Caco-2 (cell line): ENCODE results near the gene ATG9A. TPM values are rescaled to one million over a fixed set of nuclear protein-coding genes. Genes with fewer than 3 reads are reported as not detected.

Source experiments
- BruUV-seq: library from RNA; stranded (reverse); fragments of 400-500 nt; replicated peaks from 2 replicates; lab custom pipeline; 2021; lab: Mats Ljungman, UMichigan
- CTCF ChIA-PET: fragments of 300-600 bp; sonication (Branson Sonifier 250); formaldehyde crosslinking; loops from one replicate; lab custom pipeline; 2022; ENCODE audit warnings: antibody characterized with exemption; lab: Charles Lee
- POLR2A ChIA-PET: fragments of 300-600 bp; sonication (Branson Sonifier 250); formaldehyde crosslinking; loops from one replicate; lab custom pipeline; 2022; ENCODE audit warnings: antibody characterized with exemption; lab: Charles Lee
- DNase-seq, 2 experiments: peaks; one replicate each; pipeline versions ENCODE4 v3.0.0 to v3.0.0-alpha.2; 2020 to 2022
- H3K27me3 ChIP-seq: replicated peaks from 2 replicates; pipeline ENCODE4 v1.6.0; 2011; ENCODE audit warnings: low read length; ENCODE audit not compliant: control insufficient read depth, insufficient read depth
- H3K36me3 ChIP-seq: 2 replicates; pipeline ENCODE4 v1.5.1; 2011; ENCODE audit warnings: low read length; ENCODE audit not compliant: control insufficient read depth, insufficient read depth
- H3K4me1 ChIP-seq: fragments of 250-450 bp; sonication (Bioruptor Pico); 2 replicates; pipeline ENCODE4 v1.5.1; 2020; ENCODE audit warnings: mild to moderate bottlenecking
- H3K4me3 ChIP-seq: 2 replicates; pipeline ENCODE4 v1.5.1; 2011; ENCODE audit warnings: low read depth, mild to moderate bottlenecking, control low read depth, low read length
- H3K9me3 ChIP-seq: fragments of 250-450 bp; sonication (Bioruptor Pico); 2 replicates; pipeline ENCODE4 v1.5.1; 2020; ENCODE audit warnings: mild to moderate bottlenecking, moderate library complexity
- H3K27ac Mint-ChIP-seq: one replicate; pipeline ENCODE4 v1.8.0; 2022; ENCODE audit warnings: mixed read lengths; ENCODE audit not compliant: unreplicated experiment
- H3K27me3 Mint-ChIP-seq: one replicate; pipeline ENCODE4 v1.8.0; 2022; ENCODE audit warnings: mixed read lengths; ENCODE audit not compliant: insufficient read depth, unreplicated experiment
- H3K36me3 Mint-ChIP-seq: one replicate; pipeline ENCODE4 v1.8.0; 2022; ENCODE audit warnings: mild to moderate bottlenecking, mixed read lengths; ENCODE audit not compliant: insufficient read depth, unreplicated experiment
- H3K4me1 Mint-ChIP-seq: one replicate; pipeline ENCODE4 v1.8.0; 2022; ENCODE audit warnings: low read depth, mixed read lengths; ENCODE audit not compliant: unreplicated experiment
- H3K4me3 Mint-ChIP-seq: one replicate; pipeline ENCODE4 v1.8.0; 2022; ENCODE audit warnings: mild to moderate bottlenecking, moderate library complexity, mixed read lengths; ENCODE audit not compliant: unreplicated experiment
- H3K9me3 Mint-ChIP-seq: one replicate; pipeline ENCODE4 v1.8.0; 2022; ENCODE audit warnings: mixed read lengths; ENCODE audit not compliant: unreplicated experiment
- CTCF ChIP-seq, 2 experiments: fragments of 200-600 bp in 1 of 2; IDR thresholded peaks; 1 replicate in 1 of 2; 2 replicates in 1 of 2; pipeline versions ENCODE4 v1.5.1 to v1.8.0; 2011 to 2022; ENCODE audit warnings: antibody characterized with exemption in 1 of 2, control low read depth in 1 of 2, inconsistent platforms in 1 of 2, low read depth in 1 of 2, low read length in 1 of 2, mild to moderate bottlenecking in 1 of 2, moderate library complexity in 1 of 2; ENCODE audit not compliant: insufficient read depth in 1 of 2, severe bottlenecking in 1 of 2, unreplicated experiment in 1 of 2
- intact Hi-C: fragments of 100-400 bp; cut with micrococcal nuclease; formaldehyde crosslinking; loops from one replicate; pipeline ENCODE4 v1.10.0; 2022; ENCODE audit not compliant: unreplicated experiment
- total RNA-seq: library from RNA; stranded (reverse); gene quantifications from 2 replicates; pipeline ENCODE4 v1.2.3, GENCODE V29; 2022

Gene ATG9A
- total RNA-seq, 1 experiment from 2014 or later, result 62.9 TPM

- peak; percentile 81 to 89 for DNase-seq
- Mint-ChIP-seq H3K4me1 (peaks cover 27% of the 10 kb centered on the region), H3K27me3 (peaks cover 4% of the 10 kb centered on the region), H3K4me3 (peak within 1 kb of the TSS; percentile 62), H3K27ac (no peak within 1 kb of the TSS), H3K36me3 (peaks cover 8% of the 10 kb centered on the region), H3K9me3 (no peaks in the 10 kb centered on the region)
- Histone ChIP-seq H3K9me3 (no peaks in the 10 kb centered on the region), H3K4me1 (peaks cover 20% of the 10 kb centered on the region), H3K4me3 (peak within 1 kb of the TSS; percentile 48), H3K36me3 (no peaks in the 10 kb centered on the region; the same call in 1 of the 2 replicates), H3K27me3 (no peaks in the 10 kb centered on the region)
- no TSS peak for BruUV-seq
- ChIA-PET POLR2A (interaction anchor here (0.5 to 1.7 kb wide), 7 partner anchors 9 to 77 kb away, joined by 3 to 5 read pairs (median 4); partner anchors contain the start of genes ATG9A, CNPPD1, DNAJB2 and GLB1L), CTCF (interaction anchor here (0.6 to 3.3 kb wide), 6 partner anchors 9 to 47 kb away, joined by 3 to 22 read pairs (median 4); partner anchors contain the start of genes DNAJB2, GLB1L, STK16 and ZFAND2B)
- intact Hi-C loops, result loop anchor here (1.0 kb wide), 1 partner anchor 25 kb away; the partner anchor contains the start of gene DNAJB2
- no peak for TF ChIP-seq CTCF (IDR thresholded peaks at IDR 0.05; ENCODE audit: insufficient read depth in 1 of 2, low read depth in 1 of 2, low read length in 1 of 2, severe bottlenecking in 1 of 2, unreplicated experiment in 1 of 2)
These were observed 24.5 kb upstream of the ATG9A start, which contains the start of gene TUBA4A for GRCh38 chr2:219253753-219254589. TUBA4A (minus strand) TSS chr2:219253918; CDS start chr2:219253858, 60 bp downstream.

- TSS peak; percentile 58 for BruUV-seq
- ChIA-PET CTCF (interaction anchor here (0.5 to 3.3 kb wide), 5 partner anchors 21 to 135 kb away, joined by 4 to 22 read pairs (median 4); partner anchors contain the start of genes DNPEP and ZFAND2B), POLR2A (interaction anchor here (0.5 to 1.7 kb wide), 5 partner anchors 8 to 514 kb away, joined by 3 to 6 read pairs (median 3); partner anchors contain the start of genes ATG9A, CDK5R2, GLB1L and STK16)
- no peak for TF ChIP-seq CTCF (IDR thresholded peaks at IDR 0.05; ENCODE audit: insufficient read depth in 1 of 2, low read depth in 1 of 2, low read length in 1 of 2, severe bottlenecking in 1 of 2, unreplicated experiment in 1 of 2)
- peak within 1 kb of the TSS; percentile 62 for H3K4me3 Mint-ChIP-seq
- intact Hi-C loops, result no loop called here
- H3K4me1 Mint-ChIP-seq, result peaks cover 36% of the 10 kb centered on the region
- Histone ChIP-seq H3K9me3 (no peaks in the 10 kb centered on the region), H3K4me3 (peak within 1 kb of the TSS; percentile 48), H3K36me3 (no peaks in the 10 kb centered on the region; the same call in 1 of the 2 replicates), H3K27me3 (no peaks in the 10 kb centered on the region), H3K4me1 (peaks cover 28% of the 10 kb centered on the region)
- H3K27ac Mint-ChIP-seq, result no peak within 1 kb of the TSS
- H3K36me3 Mint-ChIP-seq, result peaks cover 8% of the 10 kb centered on the region
- DNase-seq, result no peak
- no peaks in the 10 kb centered on the region for H3K9me3 Mint-ChIP-seq
- H3K27me3 Mint-ChIP-seq, result peaks cover 4% of the 10 kb centered on the region
These were observed 23.7 kb upstream of the ATG9A start, which contains the start of gene TUBA4B for GRCh38 chr2:219252900-219253752. TUBA4B (plus strand) TSS chr2:219253243; CDS start chr2:219253408, 165 bp downstream.
